Keratinocyte (primary cell): ENCODE results near the gene PAIP1.

Experiments
- CTCF ChIP-seq, 3 experiments: IDR thresholded peaks in 1 of 3; conservative IDR thresholded peaks in 1 of 3; optimal IDR thresholded peaks in 1 of 3; 2 replicates in 2 of 3; 3 replicates in 1 of 3; pipeline versions ENCODE3 to v1.5.1; 2011; ENCODE audit warnings: low read length in 3 of 3, mild to moderate bottlenecking in 3 of 3, moderate library complexity in 2 of 3, control low read depth in 1 of 3, inconsistent platforms in 1 of 3; ENCODE audit not compliant: insufficient read depth in 2 of 3; ENCODE audit errors: extremely low read depth in 1 of 3
- EZH2 ChIP-seq: IDR thresholded peaks from one replicate; pipeline ENCODE4 v1.6.1; 2012; ENCODE audit warnings: inconsistent platforms, mild to moderate bottlenecking, low read length, moderate library complexity

DNA sequence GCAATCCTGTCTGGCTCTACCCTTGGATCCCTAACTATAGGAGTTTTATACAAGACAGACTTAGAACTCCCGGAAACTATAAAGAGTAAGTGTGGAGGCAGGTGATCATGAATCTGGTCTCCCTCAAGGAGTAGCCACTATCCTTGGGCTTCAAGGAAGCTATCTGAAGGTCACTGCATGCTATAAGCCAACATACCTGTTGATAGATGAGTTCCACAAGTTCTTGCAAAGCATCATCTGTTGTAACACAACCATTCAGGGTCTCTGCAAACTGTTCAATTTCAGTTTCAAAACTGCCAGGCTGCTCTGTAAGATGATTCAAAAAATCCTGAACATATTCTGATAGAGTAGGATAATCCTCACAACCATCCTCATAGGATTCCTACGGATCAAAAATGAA lies 9.3 kb downstream of the PAIP1 start:
- no peak for TF ChIP-seq CTCF (optimal IDR thresholded peaks at IDR 0.05 in 1 of 3, IDR thresholded peaks at IDR 0.05 in 1 of 3, conservative IDR thresholded peaks at IDR 0.05 in 1 of 3; ENCODE audit: extremely low read depth in 1 of 3, insufficient read depth in 2 of 3, low read length in 3 of 3)
- TF ChIP-seq EZH2 = no peak
